Fibroblast of lung (primary cell): ENCODE results near the gene PKNOX2. TPM values are rescaled to one million over a fixed set of nuclear protein-coding genes. Genes with fewer than 3 reads are reported as not detected.

Experiments
- DNase-seq, 2 donors: peaks; one replicate each; pipeline versions ENCODE4 v3.0.0 to v3.0.0-alpha.2; 2010; ENCODE audit warnings: low read depth in 2 of 2
- H2AFZ ChIP-seq: 2 replicates; pipeline ENCODE4 v1.5.1; 2012; ENCODE audit warnings: low read length, control low read depth, inconsistent platforms
- H3K27ac ChIP-seq: 2 replicates; pipeline ENCODE4 v1.5.1; 2011; ENCODE audit warnings: low read length, control low read depth; ENCODE audit not compliant: insufficient read depth
- H3K27me3 ChIP-seq: 2 replicates; pipeline ENCODE4 v1.5.1; 2011; ENCODE audit warnings: mild to moderate bottlenecking, low read length; ENCODE audit not compliant: control insufficient read depth, insufficient read depth
- H3K36me3 ChIP-seq: 2 replicates; pipeline ENCODE4 v1.5.1; 2011; ENCODE audit warnings: low read length; ENCODE audit not compliant: control insufficient read depth, insufficient read depth
- H3K4me1 ChIP-seq: 2 replicates; pipeline ENCODE4 v1.5.1; 2011; ENCODE audit warnings: low read length; ENCODE audit not compliant: control insufficient read depth, insufficient read depth; ENCODE audit errors: extremely low read depth
- H3K4me2 ChIP-seq: 2 replicates; pipeline ENCODE4 v1.5.1; 2011; ENCODE audit warnings: low read length, control low read depth; ENCODE audit not compliant: insufficient read depth; ENCODE audit errors: extremely low read depth
- H3K4me3 ChIP-seq, 4 experiments: fragments of 200-600 bp in 1 of 4; sonication (generic) in 1 of 4; replicated peaks in 1 of 4; 2 replicates each; pipeline ENCODE4 v1.5.1; 2011 to 2016; ENCODE audit warnings: low read length in 4 of 4, low read depth in 3 of 4, mild to moderate bottlenecking in 3 of 4, control low read depth in 2 of 4, inconsistent platforms in 1 of 4, mixed read lengths in 1 of 4; ENCODE audit not compliant: insufficient read depth in 1 of 4; ENCODE audit errors: control extremely low read depth in 1 of 4
- H3K79me2 ChIP-seq: 2 replicates; pipeline ENCODE4 v1.5.1; 2012; ENCODE audit warnings: mild to moderate bottlenecking, low read length, inconsistent platforms; ENCODE audit not compliant: control insufficient read depth, insufficient read depth
- H3K9ac ChIP-seq: 2 replicates; pipeline ENCODE4 v1.5.1; 2011; ENCODE audit warnings: mild to moderate bottlenecking, low read length, control low read depth; ENCODE audit not compliant: insufficient read depth
- H3K9me3 ChIP-seq: 2 replicates; pipeline ENCODE4 v1.5.1; 2012; ENCODE audit warnings: low read depth, low read length; ENCODE audit not compliant: control insufficient read depth, insufficient read depth
- H4K20me1 ChIP-seq: 2 replicates; pipeline ENCODE4 v1.5.1; 2011; ENCODE audit warnings: low read length; ENCODE audit not compliant: control insufficient read depth, insufficient read depth; ENCODE audit errors: extremely low read depth
- CTCF ChIP-seq, 2 donors: IDR thresholded peaks in 1 of 2; conservative IDR thresholded peaks in 1 of 2; 1 replicate in 1 of 2; 2 replicates in 1 of 2; pipeline ENCODE4 v1.5.1; 2011 to 2012; ENCODE audit warnings: low read length in 2 of 2, control low read depth in 1 of 2, inconsistent platforms in 1 of 2, low read depth in 1 of 2, mild to moderate bottlenecking in 1 of 2
- EZH2 ChIP-seq: IDR thresholded peaks from 2 replicates; pipeline ENCODE4 v1.5.1; 2012; ENCODE audit warnings: low read length, control low read depth, mild to moderate bottlenecking; ENCODE audit errors: missing control alignments
- polyA plus RNA-seq, 2 donors: library from polyadenylated mRNA; depleted of rRNA in 1 of 2; stranded (reverse) in 1 of 2; unstranded in 1 of 2; fragments of >200 nt; gene quantifications; 2 replicates each; pipeline ENCODE4 v1.2.1, GENCODE V29; 2011 to 2012; ENCODE audit warnings: missing spikeins in 1 of 2
- total RNA-seq: library from RNA; depleted of rRNA; stranded (reverse); fragments of >200 nt; gene quantifications from 2 replicates; pipeline ENCODE4 v1.2.1, GENCODE V29; 2014

The PKNOX2 gene
- total and polyA plus RNA-seq, 2 donors (not counting 1 experiment from before 2014, with no cell fraction given), result 0.33 to 2.2 TPM

- DNase-seq, result peak; percentile 80 to 93
- Histone ChIP-seq H3K4me3 (no peak overlapping the region), H3K79me2 (no peaks in the 10 kb centered on the region), H4K20me1 (no peaks in the 10 kb centered on the region), H3K27ac (no peak overlapping the region), H3K9me3 (no peaks in the 10 kb centered on the region), H3K4me2 (no peak overlapping the region), H3K36me3 (no peaks in the 10 kb centered on the region), H2AFZ (no peak overlapping the region), H3K9ac (no peak overlapping the region), H3K4me1 (no peaks in the 10 kb centered on the region), H3K27me3 (peaks cover 2% of the 10 kb centered on the region)
- TF ChIP-seq EZH2 (no peak), CTCF (conservative IDR thresholded peaks at IDR 0.05 in 1 of 2, IDR thresholded peaks at IDR 0.05 in 1 of 2; ENCODE audit: low read depth in 1 of 2, low read length in 2 of 2) (no peak)
Measured at GRCh38 chr11:125300791-125301218, 136.3 kb downstream of the PKNOX2 start.

- no peak for DNase-seq
- no peaks in the 10 kb centered on the region for H3K4me1 ChIP-seq
- H3K4me2 ChIP-seq, result no peak overlapping the region
- no peaks in the 10 kb centered on the region for H3K9me3 ChIP-seq
- no peak overlapping the region for H3K9ac ChIP-seq
- H4K20me1 ChIP-seq, result no peaks in the 10 kb centered on the region
- no peak overlapping the region for H3K27ac ChIP-seq
- no peaks in the 10 kb centered on the region for H3K79me2 ChIP-seq
- H3K36me3 ChIP-seq, result no peaks in the 10 kb centered on the region
- H3K27me3 ChIP-seq, result peaks cover 2% of the 10 kb centered on the region
- TF ChIP-seq EZH2, result no peak
- H2AFZ ChIP-seq, result no peak overlapping the region
- no peak overlapping the region for H3K4me3 ChIP-seq
Measured at GRCh38 chr11:125301346-125301745, 136.8 kb downstream of the PKNOX2 start.

GRCh38 chr11:125303186-125303585 lies 138.6 kb downstream of the PKNOX2 start:
- no peak for TF ChIP-seq CTCF (conservative IDR thresholded peaks at IDR 0.05 in 1 of 2, IDR thresholded peaks at IDR 0.05 in 1 of 2; ENCODE audit: low read depth in 1 of 2, low read length in 2 of 2)
- TF ChIP-seq EZH2, result no peak
- Histone ChIP-seq H3K36me3 (no peaks in the 10 kb centered on the region), H3K9me3 (no peaks in the 10 kb centered on the region), H3K4me1 (no peaks in the 10 kb centered on the region), H3K4me3 (no peak overlapping the region), H3K27ac (no peak overlapping the region), H2AFZ (no peak overlapping the region), H3K27me3 (peaks cover 2% of the 10 kb centered on the region), H3K79me2 (no peaks in the 10 kb centered on the region), H3K9ac (no peak overlapping the region), H4K20me1 (no peaks in the 10 kb centered on the region), H3K4me2 (no peak overlapping the region)
- no peak for DNase-seq
